GM23338 (cell line): ENCODE data around the gene PIWIL4. TPM values are rescaled to one million over a fixed set of nuclear protein-coding genes. Genes with fewer than 3 reads are reported as not detected.

Experiments used
- ATAC-seq: fragments of 200-7000 bp; cut with Tn5 transposase; 3 replicates; pipeline ENCODE4 v1.9.1; 2020
- DNase-seq: peaks from one replicate; pipeline ENCODE4 v3.0.0-alpha.2; 2015; ENCODE audit warnings: low spot score
- H2AFZ ChIP-seq: fragments of 200-600 bp; sonication (generic); 2 replicates; pipeline ENCODE4 v1.8.0; 2016; ENCODE audit warnings: antibody characterized with exemption, mild to moderate bottlenecking, moderate library complexity
- H3F3A ChIP-seq: fragments of 200-600 bp; sonication (generic); replicated peaks from 2 replicates; pipeline ENCODE4 v1.8.0; 2017; ENCODE audit warnings: antibody characterized with exemption, mixed run types, low read depth
- H3K27ac ChIP-seq: fragments of 200-600 bp; sonication (generic); 2 replicates; pipeline ENCODE4 v1.6.1; 2016; ENCODE audit warnings: low read depth
- H3K27me3 ChIP-seq: fragments of 200-600 bp; sonication (generic); 2 replicates; pipeline ENCODE4 v1.8.0; 2016; ENCODE audit warnings: mild to moderate bottlenecking, mixed run types, moderate library complexity; ENCODE audit not compliant: insufficient read depth
- H3K36me3 ChIP-seq: fragments of 200-600 bp; sonication (generic); 2 replicates; pipeline ENCODE4 v1.8.0; 2016; ENCODE audit warnings: mild to moderate bottlenecking; ENCODE audit not compliant: insufficient read depth
- H3K4me1 ChIP-seq: fragments of 200-600 bp; sonication (generic); 2 replicates; pipeline ENCODE4 v1.8.0; 2016; ENCODE audit warnings: mild to moderate bottlenecking, moderate library complexity; ENCODE audit not compliant: insufficient read depth
- H3K4me2 ChIP-seq: fragments of 200-600 bp; sonication (generic); 2 replicates; pipeline ENCODE4 v1.7.1; 2017; ENCODE audit warnings: mixed run types
- H3K4me3 ChIP-seq: fragments of 200-600 bp; sonication (generic); 2 replicates; pipeline ENCODE4 v1.6.1; 2016; ENCODE audit warnings: mixed run types
- H3K79me2 ChIP-seq: fragments of 200-600 bp; sonication (generic); replicated peaks from 2 replicates; pipeline ENCODE4 v1.8.0; 2017; ENCODE audit warnings: mild to moderate bottlenecking; ENCODE audit not compliant: insufficient read depth
- H3K9me2 ChIP-seq: fragments of 200-600 bp; sonication (generic); 2 replicates; pipeline ENCODE4 v1.8.0; 2017; ENCODE audit not compliant: insufficient read depth
- H4K20me1 ChIP-seq: fragments of 200-600 bp; sonication (generic); replicated peaks from 2 replicates; pipeline ENCODE4 v1.8.0; 2017; ENCODE audit warnings: mild to moderate bottlenecking; ENCODE audit not compliant: insufficient read depth
- H3K27ac Mint-ChIP-seq: 2 replicates; pipeline ENCODE4 v1.8.0; 2020; ENCODE audit warnings: inconsistent platforms, mild to moderate bottlenecking, moderate library complexity, mixed read lengths
- H3K27me3 Mint-ChIP-seq: 3 replicates; pipeline ENCODE4 v1.8.0; 2022; ENCODE audit warnings: low read depth, mild to moderate bottlenecking, moderate library complexity, mixed read lengths, inconsistent platforms; ENCODE audit not compliant: insufficient read depth, poor library complexity
- H3K36me3 Mint-ChIP-seq: 3 replicates; pipeline ENCODE4 v1.8.0; 2021; ENCODE audit warnings: low read depth, mild to moderate bottlenecking, inconsistent platforms, moderate library complexity, mixed read lengths
- H3K4me1 Mint-ChIP-seq: 3 replicates; pipeline ENCODE4 v1.8.0; 2020; ENCODE audit warnings: mild to moderate bottlenecking, inconsistent platforms, mixed read lengths
- H3K4me3 Mint-ChIP-seq: 3 replicates; pipeline ENCODE4 v1.8.0; 2021; ENCODE audit warnings: moderate library complexity, mild to moderate bottlenecking, inconsistent platforms, mixed read lengths
- H3K9me3 Mint-ChIP-seq: 3 replicates; pipeline ENCODE4 v1.8.0; 2020; ENCODE audit warnings: moderate library complexity, mild to moderate bottlenecking, inconsistent platforms, mixed read lengths
- CREB1 ChIP-seq: fragments of 250-450 bp; sonication (Bioruptor Pico); IDR thresholded peaks from 2 replicates; pipeline ENCODE4 v1.5.0; 2020; ENCODE audit warnings: low read depth, mild to moderate bottlenecking, moderate library complexity
- EZH2 ChIP-seq: fragments of 200-600 bp; sonication (generic); IDR thresholded peaks from one replicate; pipeline ENCODE4 v1.8.0; 2017; ENCODE audit warnings: antibody characterized with exemption, mild to moderate bottlenecking, low read depth; ENCODE audit not compliant: unreplicated experiment
- EZH2phosphoT487 ChIP-seq: fragments of 200-600 bp; sonication (generic); IDR thresholded peaks from one replicate; pipeline ENCODE4 v1.8.1; 2018; ENCODE audit warnings: antibody characterized with exemption; ENCODE audit not compliant: unreplicated experiment
- JUNB ChIP-seq: IDR thresholded peaks from one replicate; pipeline ENCODE4 v1.6.1; 2016; ENCODE audit warnings: antibody characterized with exemption; ENCODE audit not compliant: unreplicated experiment
- POLR2AphosphoS5 ChIP-seq: IDR thresholded peaks from 2 replicates; pipeline ENCODE4 v1.6.1; 2016; ENCODE audit warnings: antibody characterized with exemption, low read depth
- REST ChIP-seq: IDR thresholded peaks from one replicate; pipeline ENCODE4 v1.6.1; 2018; ENCODE audit warnings: antibody characterized with exemption; ENCODE audit not compliant: unreplicated experiment
- STAT1 ChIP-seq: IDR thresholded peaks from one replicate; pipeline ENCODE4 v1.6.1; 2016; ENCODE audit warnings: antibody characterized with exemption; ENCODE audit not compliant: unreplicated experiment
- ZNF114 ChIP-seq: fragments of 250-450 bp; sonication (Bioruptor Pico); IDR thresholded peaks from 2 replicates; pipeline ENCODE4 v1.5.0; 2020; ENCODE audit warnings: mild to moderate bottlenecking, moderate library complexity
- ZNF331 ChIP-seq: fragments of 250-450 bp; sonication (Bioruptor Pico); IDR thresholded peaks from 2 replicates; pipeline ENCODE4 v1.5.0; 2020; ENCODE audit warnings: low read depth, mild to moderate bottlenecking, moderate library complexity
- ZNF462 ChIP-seq: fragments of 250-450 bp; sonication (Bioruptor Pico); IDR thresholded peaks from 2 replicates; pipeline ENCODE4 v1.5.0; 2020; ENCODE audit warnings: mild to moderate bottlenecking, moderate library complexity
- polyA plus RNA-seq: library from polyadenylated mRNA; unstranded; fragments of >200 nt; fragmentation: Nextera tagmentation; extraction: Ambion mirVana; gene quantifications from 2 replicates; pipeline ENCODE4 v1.2.1, GENCODE V29; 2016
- total RNA-seq: library from RNA; depleted of rRNA; stranded (reverse); fragments of >200 nt; shearing (Covaris generic); gene quantifications from 2 replicates; pipeline ENCODE4 v1.2.3, GENCODE V29; 2014
- TF ChIP-seq, protein P1 (sequence below): IDR thresholded peaks from 2 replicates; pipeline ENCODE4 v1.6.1; 2016; ENCODE audit warnings: antibody characterized with exemption

PIWIL4 gene
- total and polyA plus RNA-seq, 2 experiments from 2014 or later = 0.23 to 0.66 TPM

DNA sequence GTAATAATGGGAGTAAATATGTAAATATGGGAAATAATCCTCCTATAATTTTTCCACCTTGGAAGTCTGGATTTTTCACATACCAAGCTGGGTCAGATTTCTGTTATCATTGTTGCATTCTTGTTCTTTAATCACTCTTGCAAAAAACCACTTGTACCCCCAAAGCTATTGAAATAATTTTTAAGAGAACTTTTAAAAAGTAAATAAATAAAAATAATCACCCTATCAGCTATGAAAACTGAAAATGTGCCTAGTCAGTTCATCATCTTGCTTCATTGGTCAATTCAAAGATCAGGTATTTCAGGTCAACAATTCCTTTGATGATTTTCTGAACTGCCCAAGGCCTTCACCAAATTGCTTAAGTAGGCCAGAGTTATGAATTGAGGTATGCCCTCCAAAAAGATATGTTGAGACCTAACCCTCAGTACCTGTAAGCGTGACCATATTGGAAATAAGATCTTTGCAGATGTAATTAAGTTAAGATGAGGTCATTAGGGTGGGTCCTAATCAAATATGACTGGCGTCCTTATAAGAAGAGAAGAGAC, 95.8 kb downstream of the PIWIL4 start:
- no peak overlapping the region for H3K4me3 ChIP-seq
- H3K27me3 Mint-ChIP-seq = peaks cover 2% of the 10 kb centered on the region
- TF ChIP-seq ZNF331 (CRISPR knock-in tag) (no peak), POLR2AphosphoS5 (peak; percentile 16; the same call in 1 of the 2 replicates)

DNA sequence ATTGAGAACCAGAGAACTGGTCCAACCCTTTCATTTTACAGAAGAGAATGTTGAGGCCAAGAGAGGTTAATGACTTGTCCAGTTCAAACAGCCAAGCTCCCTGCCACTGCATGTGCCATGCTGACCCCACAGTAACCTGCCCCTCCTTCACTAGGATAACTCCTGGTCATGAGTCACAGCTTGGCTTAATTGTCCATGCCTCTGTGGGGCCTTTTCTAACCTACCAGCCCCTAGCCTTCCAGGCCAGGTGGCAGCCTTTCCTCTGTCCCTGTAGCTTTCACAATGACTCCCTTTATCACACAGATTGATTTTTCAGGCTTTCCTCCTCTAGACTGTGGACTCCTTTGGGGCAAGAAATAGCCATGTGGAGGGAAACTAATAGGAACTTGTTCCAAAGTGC, 97.2 kb downstream of the PIWIL4 start:
- peaks cover 15% of the 10 kb centered on the region; the same call in 1 of the 2 replicates for H3F3A ChIP-seq
- 0 out of 2 replicates have a peak overlapping the region, but pooled peaks have one; percentile 20 for H3K4me2 ChIP-seq
- H2AFZ ChIP-seq = no peak overlapping the region
- peaks cover 21% of the 10 kb centered on the region for H3K4me1 ChIP-seq
- peaks cover 12% of the 10 kb centered on the region for H3K9me3 Mint-ChIP-seq
- H3K4me3 Mint-ChIP-seq = no peak overlapping the region
- H3K4me1 Mint-ChIP-seq = peaks cover 52% of the 10 kb centered on the region
- H3K36me3 ChIP-seq = peaks cover 16% of the 10 kb centered on the region
- peaks cover 96% of the 10 kb centered on the region for H3K36me3 Mint-ChIP-seq
- no peak overlapping the region for H3K27ac Mint-ChIP-seq
- no peak for DNase-seq
- no peaks in the 10 kb centered on the region for H3K9me2 ChIP-seq
- H3K4me3 ChIP-seq = no peak overlapping the region
- ATAC-seq = no peak
- peaks cover 6% of the 10 kb centered on the region for H3K27me3 Mint-ChIP-seq
- no peaks in the 10 kb centered on the region for H4K20me1 ChIP-seq
- H3K27me3 ChIP-seq = no peaks in the 10 kb centered on the region
- H3K79me2 ChIP-seq = peaks cover 34% of the 10 kb centered on the region
- H3K27ac ChIP-seq = no peak overlapping the region
- TF ChIP-seq EZH2phosphoT487 (no peak), ZNF462 (CRISPR knock-in tag) (no peak), CREB1 (CRISPR knock-in tag) (no peak), REST (no peak), ZNF331 (CRISPR knock-in tag) (no peak), ZNF114 (CRISPR knock-in tag) (no peak), JUNB (no peak), EZH2 (no peak), STAT1 (no peak), POLR2AphosphoS5 (no peak)
- TF ChIP-seq, protein P1, sequence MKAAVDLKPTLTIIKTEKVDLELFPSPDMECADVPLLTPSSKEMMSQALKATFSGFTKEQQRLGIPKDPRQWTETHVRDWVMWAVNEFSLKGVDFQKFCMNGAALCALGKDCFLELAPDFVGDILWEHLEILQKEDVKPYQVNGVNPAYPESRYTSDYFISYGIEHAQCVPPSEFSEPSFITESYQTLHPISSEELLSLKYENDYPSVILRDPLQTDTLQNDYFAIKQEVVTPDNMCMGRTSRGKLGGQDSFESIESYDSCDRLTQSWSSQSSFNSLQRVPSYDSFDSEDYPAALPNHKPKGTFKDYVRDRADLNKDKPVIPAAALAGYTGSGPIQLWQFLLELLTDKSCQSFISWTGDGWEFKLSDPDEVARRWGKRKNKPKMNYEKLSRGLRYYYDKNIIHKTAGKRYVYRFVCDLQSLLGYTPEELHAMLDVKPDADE = no peak

More for the DNA sequence above, 95.8 kb downstream of the PIWIL4 start:
- H3K4me2 ChIP-seq = no peak overlapping the region
- H3F3A ChIP-seq = peaks cover 14% of the 10 kb centered on the region; the same call in 1 of the 2 replicates
- peaks cover 59% of the 10 kb centered on the region for H3K4me1 Mint-ChIP-seq
- H3K9me3 Mint-ChIP-seq = peaks cover 10% of the 10 kb centered on the region
- H3K27ac Mint-ChIP-seq = no peak overlapping the region
- peaks cover 27% of the 10 kb centered on the region for H3K36me3 ChIP-seq
- ATAC-seq = no peak
- peak overlapping the region; percentile 73; the same call in 1 of the 2 replicates for H3K27ac ChIP-seq
- no peaks in the 10 kb centered on the region for H3K9me2 ChIP-seq
- H3K36me3 Mint-ChIP-seq = peaks cover 96% of the 10 kb centered on the region
- peaks cover 49% of the 10 kb centered on the region for H3K79me2 ChIP-seq
- DNase-seq = no peak
- peaks cover 29% of the 10 kb centered on the region for H3K4me1 ChIP-seq
- no peaks in the 10 kb centered on the region for H4K20me1 ChIP-seq
- no peaks in the 10 kb centered on the region for H3K27me3 ChIP-seq
- H3K4me3 Mint-ChIP-seq = no peak overlapping the region
- no peak overlapping the region for H2AFZ ChIP-seq
